Endothelial cell of umbilical vein (primary cell): ENCODE measurements around the gene MALSU1.

Experiments
- MYC ChIP-seq: IDR thresholded peaks from one replicate; pipeline ENCODE4 v1.6.1; 2011; ENCODE audit warnings: mild to moderate bottlenecking, low read depth, low read length
- POLR2A ChIP-seq: IDR thresholded peaks from 2 replicates; pipeline ENCODE4 v1.6.1; 2012; ENCODE audit warnings: low read depth, mild to moderate bottlenecking, control low read depth, low read length
- POLR2AphosphoS5 ChIP-seq: IDR thresholded peaks from 2 replicates; pipeline ENCODE4 v1.6.1; 2012; ENCODE audit warnings: low read depth, mild to moderate bottlenecking, control low read depth, low read length, moderate library complexity; ENCODE audit not compliant: insufficient read depth

- no peak for TF ChIP-seq POLR2AphosphoS5
- no peak for TF ChIP-seq MYC
- TF ChIP-seq POLR2A, result no peak
Observed at GRCh38 chr7:23279819-23280525, 19.2 kb upstream of the MALSU1 start.
